Measurements from ENCODE around the gene LSM7. TPM values are rescaled to one million over a fixed set of nuclear protein-coding genes. Genes with fewer than 3 reads are reported as not detected.

Gene LSM7
- total and polyA plus RNA-seq, 9 of the 15 experiments (the other 6 are each of a cell fraction or from before 2014, with no cell fraction given), result 40.5 to 690 (median 265) TPM

DNA sequence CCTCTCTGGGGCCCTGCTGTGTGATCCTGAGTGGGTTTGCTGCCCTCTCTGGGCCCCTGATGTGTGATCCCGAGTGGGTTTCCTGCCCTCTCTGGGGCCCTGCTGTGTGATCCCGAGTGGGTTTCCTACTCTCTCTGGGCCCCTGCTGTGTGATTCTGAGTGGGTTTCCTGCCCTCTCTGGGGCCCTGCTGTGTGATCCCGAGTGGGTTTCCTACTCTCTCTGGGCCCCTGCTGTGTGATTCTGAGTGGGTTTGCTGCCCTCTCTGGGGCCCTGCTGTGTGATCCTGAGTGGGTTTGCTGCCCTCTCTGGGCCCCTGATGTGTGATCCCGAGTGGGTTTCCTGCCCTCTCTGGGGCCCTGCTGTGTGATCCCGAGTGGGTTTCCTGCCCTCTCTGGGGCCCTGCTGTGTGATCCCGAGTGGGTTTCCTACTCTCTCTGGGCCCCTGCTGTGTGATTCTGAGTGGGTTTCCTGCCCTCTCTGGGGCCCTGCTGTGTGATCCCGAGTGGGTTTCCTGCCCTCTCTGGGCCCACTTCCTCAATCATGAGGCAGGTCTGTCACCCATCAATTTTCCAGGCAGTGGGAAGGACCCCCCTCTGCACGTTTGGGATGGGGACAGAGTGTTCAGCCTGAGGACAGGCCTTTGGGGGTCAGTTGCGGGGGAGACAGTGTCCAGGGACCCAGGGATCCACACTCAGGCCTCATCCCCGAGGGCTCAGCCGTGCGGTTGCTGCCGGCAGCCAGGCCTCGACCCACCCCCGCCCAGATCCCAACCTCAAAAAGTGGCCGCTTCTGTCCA, 46.9 kb downstream of the LSM7 start (continued):
- 0 out of 2 replicates have a peak, but pooled peaks have one; percentile 58 for TF ChIP-seq HDAC2 (IDR thresholded peaks at IDR 0.05)
- TF ChIP-seq CBX1 (IDR thresholded peaks at IDR 0.05; ENCODE audit: low read depth), result 0 out of 2 replicates have a peak, but pooled peaks have one; percentile 19

DNA sequence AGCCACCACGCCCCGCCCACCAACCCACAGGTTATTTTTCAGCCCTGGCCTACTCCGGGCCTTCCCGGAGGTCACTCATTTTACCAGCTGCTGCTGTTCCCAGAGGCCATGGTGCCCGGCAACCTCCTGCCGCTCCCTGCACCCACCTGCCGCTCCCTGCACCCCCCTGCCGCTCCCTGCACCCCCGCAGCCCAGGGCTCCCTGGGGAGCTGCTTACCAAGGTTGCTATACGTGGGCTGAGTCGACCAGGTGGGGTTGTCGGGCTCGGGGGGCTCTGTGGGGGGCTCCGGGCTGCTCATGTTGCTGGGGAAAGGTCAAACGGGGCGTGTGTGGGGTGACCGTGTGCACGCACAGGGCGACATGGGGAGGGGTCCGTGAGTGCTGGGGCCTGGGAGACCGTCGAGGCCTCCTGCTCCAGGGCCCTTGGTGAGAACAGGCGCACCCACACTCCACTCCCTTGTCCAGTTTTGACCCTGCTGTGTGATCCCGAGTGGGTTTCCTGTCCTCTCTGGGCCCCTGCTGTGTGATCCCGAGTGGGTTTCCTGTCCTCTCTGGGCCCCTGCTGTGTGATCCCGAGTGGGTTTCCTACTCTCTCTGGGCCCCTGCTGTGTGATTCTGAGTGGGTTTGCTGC, 47.6 kb downstream of the LSM7 start:
- intact Hi-C loops (cut with micrococcal nuclease), result no loop called here
- CTCF ChIA-PET (ENCODE audit: low intra/inter-chr PET ratio), result no interaction called here
- no peak overlapping the region for H3K4me2 ChIP-seq (ENCODE audit: insufficient read depth, low read length)
- H3K4me1 ChIP-seq (replicated peaks in 1 of 2; ENCODE audit: control insufficient read depth in 2 of 2, insufficient read depth in 2 of 2, low read length in 2 of 2), result peaks cover 0 to 37% of the 10 kb centered on the region in 2 experiments; a peak in 3 of 5 replicates
- H2AFZ ChIP-seq (ENCODE audit: low read depth, low read length), result no peak overlapping the region
- H3K27me3 ChIP-seq (ENCODE audit: control insufficient read depth in 2 of 2, insufficient read depth in 2 of 2, low read length in 2 of 2), result no peaks in the 10 kb centered on the region
- FAIRE-seq (no peak), DNase-seq (ENCODE audit: extremely low read depth in 1 of 4, low spot score in 3 of 4) (no peak), ATAC-seq (no peak)
- H3K4me3 ChIP-seq, result no peak overlapping the region
- H3K9ac ChIP-seq (ENCODE audit: insufficient read depth in 1 of 2, low read depth in 2 of 2, low read length in 2 of 2), result no peak overlapping the region; a peak in 2 of 4 replicates
- H4K20me1 ChIP-seq (replicated peaks; ENCODE audit: control insufficient read depth, insufficient read depth, low read length), result no peaks in the 10 kb centered on the region
- in situ Hi-C loops (cut with MboI), result loop anchor here (5.0 kb wide), 1 partner anchor 107 kb away; no protein-coding TSS in a partner anchor
- no peaks in the 10 kb centered on the region for H3K9me1 ChIP-seq (ENCODE audit: control insufficient read depth, insufficient read depth, low read length)
- H3K27ac ChIP-seq (ENCODE audit: extremely low read depth, low read depth, low read length), result no peak overlapping the region
- no peak for TF ChIP-seq THAP7 (CRISPR knock-in tag; IDR thresholded peaks at IDR 0.05)
- peak; percentile 29 for TF ChIP-seq ZFP36 (IDR thresholded peaks at IDR 0.05; ENCODE audit: low read depth, low read length, partially characterized antibody)
- peak; percentile 55 for TF ChIP-seq POLR2G (IDR thresholded peaks at IDR 0.05; ENCODE audit: low read depth, low read length)
- TF ChIP-seq ZBTB7A (IDR thresholded peaks at IDR 0.05; ENCODE audit: borderline replicate concordance, control insufficient read depth, low read depth, low read length), result peak; percentile 53; the same call in 1 of the 2 replicates
- no peak for TF ChIP-seq NCOR1 (IDR thresholded peaks at IDR 0.05)
- H3K36me3 ChIP-seq (ENCODE audit: control insufficient read depth, insufficient read depth, low read length), result no peaks in the 10 kb centered on the region
- POLR2A ChIA-PET, result interaction anchor here (0.6 to 1.4 kb wide), 4 partner anchors 8 to 314 kb away, joined by 3 to 8 read pairs (median 3); no protein-coding TSS in a partner anchor
- no peaks in the 10 kb centered on the region for H3K79me2 ChIP-seq (ENCODE audit: control insufficient read depth, insufficient read depth, low read length)
- H3K9me3 ChIP-seq (replicated peaks; ENCODE audit: control insufficient read depth, insufficient read depth, low read depth, low read length), result no peaks in the 10 kb centered on the region
- no TSS peak for BruUV-seq (replicated peaks)
- WGBS (ENCODE audit: insufficient coverage, low coverage, missing lambda C conversion rate), result 71% methylated on average over 16 of the region's 26 CpGs

All from K562 (cell line).